Esophagus squamous epithelium (tissue), 4 donors: ENCODE data around the gene YKT6.

ENCODE experiments used
- POLR2A ChIP-seq, 4 donors: fragments of 450-650 bp; IDR thresholded peaks; one replicate each; pipeline ENCODE4 v1.6.1; 2017; ENCODE audit warnings: antibody characterized with exemption in 4 of 4, mild to moderate bottlenecking in 4 of 4, moderate library complexity in 3 of 4
- TF ChIP-seq, protein P1 (sequence below), 6 experiments: fragments of 450-650 bp in 4 of 6; fragments of 200-600 bp in 2 of 6; sonication (generic) in 2 of 6; IDR thresholded peaks; one replicate each; pipeline ENCODE4 v1.5.1; 2016 to 2019; ENCODE audit warnings: antibody characterized with exemption in 6 of 6, mild to moderate bottlenecking in 4 of 6, moderate library complexity in 4 of 6

DNA sequence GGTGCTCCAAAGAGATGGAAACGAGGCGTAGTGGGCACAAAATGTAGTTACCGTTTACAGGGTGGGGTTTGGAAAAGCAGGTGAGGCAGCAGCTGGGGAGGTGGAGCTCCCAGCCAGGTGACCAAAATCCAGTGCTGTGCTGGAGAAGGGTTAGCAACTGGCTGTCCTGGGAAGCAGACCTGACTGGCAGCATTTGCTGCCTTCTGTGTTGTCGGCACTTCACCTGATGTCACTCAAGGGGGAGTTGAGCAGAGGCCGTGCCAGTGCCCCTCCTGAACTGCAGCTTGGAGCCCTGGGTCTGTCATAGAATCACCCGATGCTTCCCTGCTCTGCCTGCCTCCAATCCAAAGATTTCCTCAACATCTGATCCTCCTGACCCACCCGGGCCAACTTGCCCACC, 24.3 kb upstream of the YKT6 start:
- TF ChIP-seq, protein P1, sequence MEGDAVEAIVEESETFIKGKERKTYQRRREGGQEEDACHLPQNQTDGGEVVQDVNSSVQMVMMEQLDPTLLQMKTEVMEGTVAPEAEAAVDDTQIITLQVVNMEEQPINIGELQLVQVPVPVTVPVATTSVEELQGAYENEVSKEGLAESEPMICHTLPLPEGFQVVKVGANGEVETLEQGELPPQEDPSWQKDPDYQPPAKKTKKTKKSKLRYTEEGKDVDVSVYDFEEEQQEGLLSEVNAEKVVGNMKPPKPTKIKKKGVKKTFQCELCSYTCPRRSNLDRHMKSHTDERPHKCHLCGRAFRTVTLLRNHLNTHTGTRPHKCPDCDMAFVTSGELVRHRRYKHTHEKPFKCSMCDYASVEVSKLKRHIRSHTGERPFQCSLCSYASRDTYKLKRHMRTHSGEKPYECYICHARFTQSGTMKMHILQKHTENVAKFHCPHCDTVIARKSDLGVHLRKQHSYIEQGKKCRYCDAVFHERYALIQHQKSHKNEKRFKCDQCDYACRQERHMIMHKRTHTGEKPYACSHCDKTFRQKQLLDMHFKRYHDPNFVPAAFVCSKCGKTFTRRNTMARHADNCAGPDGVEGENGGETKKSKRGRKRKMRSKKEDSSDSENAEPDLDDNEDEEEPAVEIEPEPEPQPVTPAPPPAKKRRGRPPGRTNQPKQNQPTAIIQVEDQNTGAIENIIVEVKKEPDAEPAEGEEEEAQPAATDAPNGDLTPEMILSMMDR (IDR thresholded peaks at IDR 0.05), result no peak
- no peak for TF ChIP-seq POLR2A (IDR thresholded peaks at IDR 0.05)
